ENCODE measurements around the gene SRGAP3.

SRGAP3 gene

DNA sequence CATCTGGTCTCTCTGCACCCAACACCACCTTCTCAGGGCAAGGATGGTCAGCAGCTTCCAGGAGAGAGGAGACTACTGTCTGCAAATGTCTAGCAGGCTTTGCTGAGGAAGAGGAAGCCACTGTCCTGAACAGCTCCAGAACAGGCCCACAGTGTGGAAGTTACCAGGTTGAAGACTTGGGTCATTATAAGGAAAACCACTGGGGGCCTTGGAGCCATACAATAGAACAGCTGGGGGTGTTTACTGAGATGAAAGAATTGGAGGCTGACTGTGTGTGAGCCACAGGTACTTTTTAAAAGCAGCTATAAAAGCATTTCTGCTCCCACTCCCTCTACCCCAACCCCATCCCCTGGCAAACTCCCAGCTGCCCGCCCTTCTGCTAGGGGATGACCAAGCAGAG lies 24.2 kb downstream of the SRGAP3 start:
- H3K27ac ChIP-seq (ENCODE audit: low read depth, low read length), result no peak overlapping the region
- no peaks in the 10 kb centered on the region for H3K27me3 ChIP-seq (ENCODE audit: insufficient read depth, low read length)
- no peaks in the 10 kb centered on the region for H3K36me3 ChIP-seq (ENCODE audit: insufficient read depth, low read length)
- H3K9me3 ChIP-seq (ENCODE audit: insufficient read depth, low read depth, low read length), result no peaks in the 10 kb centered on the region
- no peak overlapping the region for H3K4me3 ChIP-seq (ENCODE audit: low read length)
- peaks cover 19% of the 10 kb centered on the region for H3K4me1 ChIP-seq (ENCODE audit: insufficient read depth, low read length)
- no peak overlapping the region for H3K9ac ChIP-seq (ENCODE audit: low read depth, low read length)
- 72% methylated on average over 1 of the region's 1 CpG for WGBS

DNA sequence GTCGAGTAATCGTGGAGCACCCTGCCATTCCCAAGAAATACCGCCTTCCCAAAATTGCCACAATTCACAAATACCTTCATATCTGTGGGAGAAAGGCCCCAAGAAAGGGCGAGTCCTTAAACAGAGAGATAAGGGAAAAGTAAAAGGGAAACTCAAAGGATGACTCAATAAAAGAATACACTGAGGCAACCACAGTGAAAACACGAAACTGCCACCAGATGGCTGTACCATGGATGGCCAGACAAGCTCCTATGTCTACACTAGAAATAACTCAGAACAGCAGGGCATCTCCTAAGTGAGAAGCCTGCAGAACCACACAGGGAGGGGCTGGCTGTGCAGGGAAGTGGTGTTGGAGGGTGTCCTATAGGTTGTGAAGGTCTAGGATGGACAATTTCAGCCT lies 25.0 kb downstream of the SRGAP3 start:
- Histone ChIP-seq H3K4me3 (ENCODE audit: low read length) (no peak overlapping the region), H3K36me3 (ENCODE audit: insufficient read depth, low read length) (no peaks in the 10 kb centered on the region), H3K27me3 (ENCODE audit: insufficient read depth, low read length) (no peaks in the 10 kb centered on the region), H3K9ac (ENCODE audit: low read depth, low read length) (no peak overlapping the region), H3K27ac (ENCODE audit: low read depth, low read length) (no peak overlapping the region), H3K9me3 (ENCODE audit: insufficient read depth, low read depth, low read length) (no peaks in the 10 kb centered on the region), H3K4me1 (ENCODE audit: insufficient read depth, low read length) (peaks cover 19% of the 10 kb centered on the region)
- 92% methylated on average over 5 of the region's 5 CpGs for WGBS

DNA sequence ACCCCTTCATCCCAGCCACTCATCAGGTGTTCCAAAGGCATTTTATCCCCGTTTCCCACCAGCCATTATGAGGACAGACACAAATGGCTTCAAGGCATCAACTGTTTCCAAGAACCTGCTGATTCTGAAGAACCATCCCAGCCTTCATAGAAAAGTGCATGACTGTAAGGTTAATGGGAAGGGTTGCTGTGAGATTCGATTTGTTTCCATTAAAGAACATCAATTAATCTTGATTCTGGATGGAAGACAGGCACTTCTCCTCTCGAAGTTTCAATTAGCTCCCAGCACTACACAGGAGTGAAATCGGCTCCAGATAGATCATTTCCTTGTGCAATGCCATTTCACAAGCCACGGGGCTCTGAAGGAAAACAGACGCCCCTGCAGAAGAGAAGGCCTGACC lies 25.8 kb downstream of the SRGAP3 start:
- 90% methylated on average over 6 of the region's 6 CpGs for WGBS
- no peak overlapping the region for H3K27ac ChIP-seq (ENCODE audit: low read depth, low read length)

DNA sequence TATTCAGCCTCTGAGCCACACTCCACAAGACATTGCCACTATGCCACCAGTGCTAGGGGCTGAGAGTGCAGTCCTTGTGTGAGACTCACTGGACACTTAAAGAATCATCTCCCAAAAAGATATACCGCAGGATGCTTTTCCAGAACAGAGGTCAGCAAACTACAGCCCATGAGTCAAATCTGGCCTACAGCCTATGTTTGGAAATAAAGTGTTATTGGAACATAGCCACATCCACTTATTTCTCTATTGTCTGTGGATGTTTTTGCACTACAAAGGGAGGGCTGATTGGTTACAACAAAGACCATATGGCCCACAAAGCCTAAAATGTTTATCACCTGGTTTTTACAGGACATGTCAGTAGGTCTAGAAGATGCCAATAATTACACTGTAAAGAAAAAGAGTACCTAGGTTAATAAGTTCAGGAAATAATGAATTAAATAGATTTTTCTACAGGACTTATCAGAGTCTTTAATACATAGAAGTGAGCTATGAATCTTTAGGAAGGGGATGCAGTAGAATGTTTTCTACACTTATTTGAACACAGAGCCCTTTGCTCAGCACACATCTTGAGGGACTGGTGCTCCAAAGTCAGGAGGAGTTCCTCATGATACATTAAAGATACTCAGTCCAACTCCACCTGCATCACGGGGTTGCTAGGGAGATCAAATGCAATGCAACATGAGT lies 26.3 kb downstream of the SRGAP3 start:
- no peaks in the 10 kb centered on the region for H3K27me3 ChIP-seq (ENCODE audit: insufficient read depth, low read length)
- H3K4me1 ChIP-seq (ENCODE audit: insufficient read depth, low read length), result peaks cover 19% of the 10 kb centered on the region
- H3K9me3 ChIP-seq (ENCODE audit: insufficient read depth, low read depth, low read length), result no peaks in the 10 kb centered on the region
- no peak overlapping the region for H3K4me3 ChIP-seq (ENCODE audit: low read length)
- H3K36me3 ChIP-seq (ENCODE audit: insufficient read depth, low read length), result no peaks in the 10 kb centered on the region
- WGBS, result 89% methylated on average over 2 of the region's 2 CpGs
- H3K9ac ChIP-seq (ENCODE audit: low read depth, low read length), result no peak overlapping the region
- no peak overlapping the region for H3K27ac ChIP-seq (ENCODE audit: low read depth, low read length)

More for the DNA sequence above, 25.8 kb downstream of the SRGAP3 start:
- H3K27me3 ChIP-seq (ENCODE audit: insufficient read depth, low read length), result no peaks in the 10 kb centered on the region
- H3K4me1 ChIP-seq (ENCODE audit: insufficient read depth, low read length), result peaks cover 19% of the 10 kb centered on the region
- H3K9me3 ChIP-seq (ENCODE audit: insufficient read depth, low read depth, low read length), result no peaks in the 10 kb centered on the region
- no peak overlapping the region for H3K9ac ChIP-seq (ENCODE audit: low read depth, low read length)
- no peaks in the 10 kb centered on the region for H3K36me3 ChIP-seq (ENCODE audit: insufficient read depth, low read length)
- H3K4me3 ChIP-seq (ENCODE audit: low read length), result no peak overlapping the region

DNA sequence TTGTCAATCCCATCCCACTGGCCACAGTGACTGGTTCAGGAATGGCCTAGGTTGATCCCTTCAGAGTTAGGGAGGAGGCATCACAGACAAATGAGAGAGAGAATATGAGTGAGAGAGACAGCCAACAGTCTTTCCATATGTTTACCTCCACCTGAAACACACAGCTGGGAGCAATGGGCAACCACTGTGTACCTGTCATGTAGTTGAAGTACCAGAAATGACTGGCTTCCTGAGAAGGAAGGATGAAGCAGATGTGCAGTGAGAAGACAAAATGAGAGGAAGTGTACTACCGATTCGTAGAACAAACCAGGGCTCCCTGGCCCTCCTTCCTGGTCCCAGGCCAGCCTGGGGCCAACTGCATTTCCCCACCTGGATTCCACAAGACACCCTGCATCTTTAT lies 27.4 kb downstream of the SRGAP3 start:
- Histone ChIP-seq H3K36me3 (ENCODE audit: insufficient read depth, low read length) (no peaks in the 10 kb centered on the region), H3K27me3 (ENCODE audit: insufficient read depth, low read length) (no peaks in the 10 kb centered on the region), H3K4me3 (ENCODE audit: low read length) (no peak overlapping the region), H3K4me1 (ENCODE audit: insufficient read depth, low read length) (peaks cover 19% of the 10 kb centered on the region), H3K9me3 (ENCODE audit: insufficient read depth, low read depth, low read length) (no peaks in the 10 kb centered on the region), H3K9ac (ENCODE audit: low read depth, low read length) (no peak overlapping the region), H3K27ac (ENCODE audit: low read depth, low read length) (no peak overlapping the region)
- WGBS, result 92% methylated on average over 2 of the region's 2 CpGs

- 97% methylated on average over 2 of the region's 3 CpGs for WGBS
- H3K27ac ChIP-seq (ENCODE audit: low read depth, low read length), result no peak overlapping the region
- H3K4me1 ChIP-seq (ENCODE audit: insufficient read depth, low read length), result no peaks in the 10 kb centered on the region; the same call in 1 of the 2 replicates
These were observed 31.0 kb downstream of the SRGAP3 start for GRCh38 chr3:9218514-9218846.

GRCh38 chr3:9217784-9218513 lies 31.5 kb downstream of the SRGAP3 start:
- Histone ChIP-seq H3K9ac (ENCODE audit: low read depth, low read length) (no peak overlapping the region), H3K4me1 (ENCODE audit: insufficient read depth, low read length) (no peaks in the 10 kb centered on the region; the same call in 1 of the 2 replicates), H3K4me3 (ENCODE audit: low read length) (no peak overlapping the region), H3K27ac (ENCODE audit: low read depth, low read length) (no peak overlapping the region), H3K9me3 (ENCODE audit: insufficient read depth, low read depth, low read length) (no peaks in the 10 kb centered on the region), H3K36me3 (ENCODE audit: insufficient read depth, low read length) (no peaks in the 10 kb centered on the region), H3K27me3 (ENCODE audit: insufficient read depth, low read length) (no peaks in the 10 kb centered on the region)
- whole genome bisulfite sequencing, result 82% methylated on average over 8 of the region's 8 CpGs

More at GRCh38 chr3:9218514-9218846, 31.0 kb downstream of the SRGAP3 start:
- no peak overlapping the region for H3K9ac ChIP-seq (ENCODE audit: low read depth, low read length)
- H3K4me3 ChIP-seq (ENCODE audit: low read length), result no peak overlapping the region
- no peaks in the 10 kb centered on the region for H3K36me3 ChIP-seq (ENCODE audit: insufficient read depth, low read length)
- H3K27me3 ChIP-seq (ENCODE audit: insufficient read depth, low read length), result no peaks in the 10 kb centered on the region
- H3K9me3 ChIP-seq (ENCODE audit: insufficient read depth, low read depth, low read length), result no peaks in the 10 kb centered on the region

DNA sequence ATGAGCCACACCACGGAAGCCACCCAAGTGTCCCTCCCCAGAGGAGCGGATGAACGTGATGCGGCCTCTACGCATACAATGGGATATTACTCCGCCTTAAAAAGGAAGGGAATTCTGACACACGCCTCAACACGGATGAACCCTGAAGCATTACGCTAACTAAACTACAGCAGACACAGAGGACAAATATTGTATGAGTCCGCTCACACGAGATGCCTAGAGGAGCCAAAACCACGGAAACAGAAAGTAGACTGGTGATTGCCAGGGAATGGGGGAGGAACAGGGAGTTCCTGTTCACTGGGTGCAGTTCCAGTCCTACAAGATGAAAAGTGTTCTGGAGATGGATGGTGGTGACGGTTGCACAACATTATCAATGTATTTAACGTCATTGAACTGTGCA lies 32.7 kb downstream of the SRGAP3 start:
- H3K36me3 ChIP-seq (ENCODE audit: insufficient read depth, low read length), result no peaks in the 10 kb centered on the region
- WGBS, result 94% methylated on average over 14 of the region's 14 CpGs
- no peaks in the 10 kb centered on the region for H3K9me3 ChIP-seq (ENCODE audit: insufficient read depth, low read depth, low read length)
- H3K4me1 ChIP-seq (ENCODE audit: insufficient read depth, low read length), result no peaks in the 10 kb centered on the region; the same call in 1 of the 2 replicates
- H3K9ac ChIP-seq (ENCODE audit: low read depth, low read length), result no peak overlapping the region
- no peak overlapping the region for H3K27ac ChIP-seq (ENCODE audit: low read depth, low read length)
- H3K4me3 ChIP-seq (ENCODE audit: low read length), result no peak overlapping the region
- no peaks in the 10 kb centered on the region for H3K27me3 ChIP-seq (ENCODE audit: insufficient read depth, low read length)

DNA sequence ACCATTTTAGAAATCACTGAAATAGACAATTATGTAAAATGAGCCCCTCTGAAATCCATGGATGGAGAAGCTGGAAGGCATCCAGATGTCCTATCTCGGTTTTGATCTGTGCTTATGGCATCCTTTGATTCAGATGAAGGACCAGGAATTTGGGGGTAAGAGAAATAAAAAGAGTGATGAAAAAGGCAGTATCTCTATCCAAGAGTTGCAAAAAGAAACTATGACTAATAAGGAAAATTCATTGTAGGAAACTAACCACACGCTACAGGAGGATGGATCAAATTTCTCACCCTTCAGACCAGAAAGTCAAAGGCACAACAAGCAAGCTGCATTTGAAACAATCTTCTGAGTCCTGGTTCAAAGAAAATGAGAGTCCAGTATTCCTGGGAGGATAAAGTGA lies 34.8 kb downstream of the SRGAP3 start:
- H3K27ac ChIP-seq (ENCODE audit: low read depth, low read length), result no peak overlapping the region
- H3K36me3 ChIP-seq (ENCODE audit: insufficient read depth, low read length), result no peaks in the 10 kb centered on the region
- 96% methylated on average over 2 of the region's 2 CpGs for WGBS
- no peaks in the 10 kb centered on the region for H3K27me3 ChIP-seq (ENCODE audit: insufficient read depth, low read length)
- no peaks in the 10 kb centered on the region for H3K9me3 ChIP-seq (ENCODE audit: insufficient read depth, low read depth, low read length)
- no peaks in the 10 kb centered on the region; the same call in 1 of the 2 replicates for H3K4me1 ChIP-seq (ENCODE audit: insufficient read depth, low read length)
- H3K9ac ChIP-seq (ENCODE audit: low read depth, low read length), result no peak overlapping the region
- no peak overlapping the region for H3K4me3 ChIP-seq (ENCODE audit: low read length)

- Histone ChIP-seq H3K9ac (ENCODE audit: low read depth, low read length) (no peak overlapping the region), H3K9me3 (ENCODE audit: insufficient read depth, low read depth, low read length) (no peaks in the 10 kb centered on the region), H3K4me3 (ENCODE audit: low read length) (no peak overlapping the region), H3K27ac (ENCODE audit: low read depth, low read length) (no peak overlapping the region), H3K36me3 (ENCODE audit: insufficient read depth, low read length) (no peaks in the 10 kb centered on the region), H3K27me3 (ENCODE audit: insufficient read depth, low read length) (no peaks in the 10 kb centered on the region), H3K4me1 (ENCODE audit: insufficient read depth, low read length) (no peaks in the 10 kb centered on the region; the same call in 1 of the 2 replicates)
- 93% methylated on average over 3 of the region's 3 CpGs for WGBS
These were observed 35.3 kb downstream of the SRGAP3 start for GRCh38 chr3:9214185-9214584.

DNA sequence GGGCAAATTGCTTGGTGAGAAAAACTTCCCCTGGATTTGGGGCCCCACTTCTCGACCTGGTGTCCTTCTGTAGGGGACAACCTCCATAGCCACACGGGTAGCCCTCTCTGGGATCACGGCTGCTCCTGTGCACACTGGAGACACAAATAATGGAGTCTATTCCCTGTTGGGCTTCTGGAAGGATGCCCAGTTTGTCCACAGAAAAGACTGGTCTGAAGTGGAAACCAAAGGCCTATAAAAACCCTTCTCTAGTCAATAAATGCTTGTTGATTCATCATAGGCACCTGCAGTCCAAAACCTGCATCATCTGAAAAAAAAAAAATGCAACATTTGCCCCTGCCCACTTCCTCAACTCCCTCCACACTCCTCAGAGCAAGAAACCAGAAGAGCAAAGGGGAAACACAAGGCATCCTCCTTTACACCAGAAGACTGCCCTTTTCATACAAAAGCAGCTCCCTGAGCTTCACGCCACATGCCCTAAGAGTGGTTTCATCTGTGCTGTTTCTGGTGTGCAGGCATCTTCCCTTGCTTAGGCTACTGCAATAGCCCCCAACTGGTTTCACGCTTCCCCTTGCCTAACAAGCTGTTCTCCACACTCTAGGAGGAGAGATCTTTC lies 36.3 kb downstream of the SRGAP3 start:
- WGBS, result 88% methylated on average over 5 of the region's 5 CpGs
- Histone ChIP-seq H3K27ac (ENCODE audit: low read depth, low read length) (no peak overlapping the region), H3K9ac (ENCODE audit: low read depth, low read length) (no peak overlapping the region)

More for the DNA sequence above, 36.3 kb downstream of the SRGAP3 start:
- Histone ChIP-seq H3K27me3 (ENCODE audit: insufficient read depth, low read length) (no peaks in the 10 kb centered on the region), H3K4me1 (ENCODE audit: insufficient read depth, low read length) (no peaks in the 10 kb centered on the region; the same call in 1 of the 2 replicates), H3K36me3 (ENCODE audit: insufficient read depth, low read length) (no peaks in the 10 kb centered on the region), H3K4me3 (ENCODE audit: low read length) (no peak overlapping the region), H3K9me3 (ENCODE audit: insufficient read depth, low read depth, low read length) (no peaks in the 10 kb centered on the region)
